HG03196 (cell line): Measurements from ENCODE around the gene POLR2J.

Source experiments
- ATAC-seq: cut with Tn5 transposase; IDR thresholded peaks from one replicate; pipeline ENCODE4 v1.9.1; 2021; ENCODE audit not compliant: unreplicated experiment

The POLR2J gene

GRCh38 chr7:102444961-102445673 is 33.6 kb downstream of the POLR2J start:
- peak; percentile 38 for ATAC-seq

GRCh38 chr7:102439963-102440795 is 38.5 kb downstream of the POLR2J start:
- no peak for ATAC-seq

GRCh38 chr7:102436118-102436517 is 42.6 kb downstream of the POLR2J start:
- ATAC-seq, result no peak

GRCh38 chr7:102434039-102434486 is 44.7 kb downstream of the POLR2J start:
- no peak for ATAC-seq

GRCh38 chr7:102433219-102434038 is 45.3 kb downstream of the POLR2J start, which contains the start of gene ORAI2:
TSS of gene ORAI2 (plus strand) at chr7:102433575. CDS start at chr7:102438957, 5,382 bp downstream.
- peak; percentile 50 for ATAC-seq

GRCh38 chr7:102432442-102433218 is 46.1 kb downstream of the POLR2J start:
- ATAC-seq, result peak; percentile 27

GRCh38 chr7:102431617-102432298 is 47.0 kb downstream of the POLR2J start:
- ATAC-seq, result no peak

GRCh38 chr7:102429141-102429899 is 49.4 kb downstream of the POLR2J start:
- no peak for ATAC-seq

GRCh38 chr7:102427019-102427405 is 51.7 kb downstream of the POLR2J start:
- no peak for ATAC-seq

- ATAC-seq, result peak; percentile 41
These were observed 52.3 kb downstream of the POLR2J start for GRCh38 chr7:102426268-102427018.

- ATAC-seq, result peak; percentile 64
These were observed 53.0 kb downstream of the POLR2J start for GRCh38 chr7:102425639-102426267.

GRCh38 chr7:102424787-102425218 is 53.9 kb downstream of the POLR2J start:
- no peak for ATAC-seq

- no peak for ATAC-seq
These were observed 54.6 kb downstream of the POLR2J start for GRCh38 chr7:102424129-102424551.
